Stimulated activated CD8-positive, alpha-beta memory T cell treated with anti-CD3 and anti-CD28 coated beads, Interleukin-12 subunit alpha, Interleukin-12 subunit beta, amount 100 ng/mL, for 4 hours (primary cell): Measurements from ENCODE around the gene EPHX1.
"Not testable (repeated sequence)": the region's sequence is repeated elsewhere in the genome, so short reads cannot be mapped to it uniquely, and the experiment has no call there.

Experiments used
- DNase-seq: peaks from one replicate; pipeline ENCODE4 v3.0.0-alpha.2; 2020; ENCODE audit warnings: low read depth

EPHX1 gene

DNA sequence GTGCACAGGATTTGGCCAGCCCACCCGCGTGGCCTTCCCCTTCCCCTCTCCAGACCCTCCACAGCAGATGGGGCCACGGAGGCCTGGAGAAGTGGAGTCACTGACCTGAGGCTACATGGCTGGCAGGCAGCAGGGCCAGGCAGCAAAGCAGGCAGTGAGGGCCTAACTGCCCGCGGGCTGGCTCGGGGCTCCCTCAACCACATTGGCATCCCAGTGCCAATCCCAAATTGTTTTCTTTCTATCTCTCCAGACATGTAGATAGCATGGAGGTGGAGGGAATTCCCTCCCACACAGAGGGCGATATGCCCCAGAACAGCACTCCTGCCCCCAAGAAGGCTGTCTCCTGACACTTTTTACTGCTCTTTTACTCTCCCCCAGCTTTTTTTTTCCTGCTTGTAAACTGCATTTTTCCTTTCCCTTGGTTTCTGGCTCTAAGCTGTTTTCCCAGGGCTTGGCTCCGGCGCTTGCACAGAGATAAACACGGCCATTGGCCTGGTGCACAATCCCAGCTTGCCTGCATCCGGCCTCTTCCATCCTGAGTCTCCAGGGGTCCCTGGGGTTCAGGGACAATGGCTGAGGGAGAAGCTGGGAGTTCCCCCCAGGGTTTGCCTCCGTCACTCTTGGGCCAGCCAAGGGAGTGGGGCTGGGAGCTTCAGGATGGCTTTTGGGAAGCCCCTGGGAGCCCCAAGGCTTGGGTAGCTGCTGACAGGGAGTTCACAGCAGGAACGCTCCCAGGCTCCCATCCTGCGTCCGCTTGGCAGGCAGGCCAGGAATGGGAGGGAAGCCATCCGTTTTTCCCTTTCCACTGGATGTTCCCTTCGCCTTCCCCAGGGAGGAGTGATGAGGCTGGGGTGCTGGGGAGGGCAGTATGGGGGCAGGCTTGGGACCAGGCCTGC lies 7.0 kb downstream of the EPHX1 start:
- no peak for DNase-seq

- no peak for DNase-seq
Observed at GRCh38 chr1:225817611-225818061, 7.7 kb downstream of the EPHX1 start.

DNA sequence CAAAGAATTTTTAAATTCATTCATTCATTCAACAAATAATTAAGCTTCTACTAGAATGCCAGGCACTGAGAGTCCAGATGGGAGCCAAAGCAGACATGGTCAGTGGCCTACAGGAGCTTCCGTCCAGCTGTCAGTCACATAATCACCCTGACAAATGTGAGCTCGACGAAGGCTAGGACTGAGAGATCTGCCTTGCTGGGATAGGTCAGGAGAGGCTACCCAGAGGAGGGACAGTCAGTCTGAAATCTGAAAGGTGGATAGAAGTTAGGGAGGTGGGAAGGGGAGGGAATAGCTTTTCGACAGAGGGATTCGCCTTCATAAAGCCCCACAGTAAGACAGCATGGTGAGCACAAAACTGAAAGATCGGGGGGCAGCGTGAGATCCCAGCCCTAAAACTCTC lies 8.3 kb downstream of the EPHX1 start:
- DNase-seq: no peak

DNA sequence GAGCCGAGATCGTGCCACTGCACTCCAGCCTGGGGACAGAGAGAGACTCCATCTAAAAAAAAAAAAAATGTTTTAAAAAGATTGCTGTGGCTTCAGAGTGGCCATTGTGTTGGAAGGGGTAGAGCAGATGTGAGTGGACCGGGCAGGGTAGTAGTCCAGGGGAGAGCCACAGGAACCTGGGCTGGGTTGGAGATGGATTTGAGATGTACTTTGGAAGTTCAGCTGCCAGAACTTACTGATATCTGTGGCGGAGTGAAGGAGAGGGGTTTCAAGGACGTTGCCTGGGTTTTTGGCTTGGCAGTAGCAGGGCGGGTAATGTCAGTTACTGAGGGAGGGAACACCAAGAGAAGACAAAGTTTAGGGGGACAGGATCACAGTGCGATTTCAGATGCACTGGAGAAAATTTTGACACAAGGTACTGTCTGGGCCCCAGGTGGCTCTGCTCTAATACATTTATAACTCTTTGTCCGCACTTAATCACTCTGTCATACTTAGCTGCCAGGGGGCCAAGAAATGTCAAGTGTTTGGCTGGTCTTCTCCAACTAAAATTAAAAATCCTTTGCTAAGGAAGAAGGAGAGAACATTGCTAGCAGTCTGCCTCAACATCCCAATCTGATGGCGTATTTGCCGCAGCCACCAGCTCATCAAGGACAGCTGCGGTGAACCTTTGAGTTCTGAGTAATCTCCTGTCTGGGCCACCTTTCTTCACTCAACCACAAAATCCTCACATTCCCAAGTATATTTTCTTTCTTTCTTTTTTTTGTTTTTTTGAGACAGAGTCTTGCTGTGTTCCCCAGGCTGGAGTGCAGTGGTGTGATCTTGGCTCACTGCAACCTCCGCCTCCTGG lies 9.6 kb downstream of the EPHX1 start:
- DNase-seq: no peak

DNA sequence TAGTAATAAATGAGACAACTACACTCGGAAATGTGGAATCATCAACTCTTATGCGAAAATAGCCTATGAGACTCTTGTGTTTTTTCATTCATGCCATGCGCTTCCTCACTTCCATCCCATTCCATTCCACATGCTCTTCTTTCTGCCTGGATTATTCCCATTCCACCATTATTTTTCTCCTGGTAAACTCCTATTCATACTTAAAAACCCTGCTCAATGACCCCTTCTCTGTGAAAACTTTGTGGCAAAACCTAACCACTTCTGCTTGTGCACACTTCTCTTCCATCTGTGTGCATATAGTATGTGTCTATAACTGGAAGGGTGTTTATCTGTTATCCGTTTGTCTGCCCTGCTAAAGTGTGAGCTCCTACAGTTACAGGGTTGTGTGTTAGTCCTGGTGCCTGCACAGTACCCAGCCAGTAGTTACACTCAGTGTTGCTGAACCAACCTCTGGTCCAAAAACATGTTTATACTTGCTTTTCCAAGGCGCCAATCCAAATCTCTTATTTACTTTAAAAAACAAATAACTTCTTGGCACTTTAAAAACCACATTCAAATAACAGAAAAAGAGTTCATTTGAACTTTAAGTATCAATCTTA lies 10.7 kb downstream of the EPHX1 start:
- no peak for DNase-seq

GRCh38 chr1:225822655-225823403 lies 12.9 kb downstream of the EPHX1 start:
- no peak for DNase-seq

GRCh38 chr1:225823811-225824261 lies 13.9 kb downstream of the EPHX1 start:
- no peak for DNase-seq

- no peak for DNase-seq
Observed at GRCh38 chr1:225824533-225824941, 14.6 kb downstream of the EPHX1 start.

DNA sequence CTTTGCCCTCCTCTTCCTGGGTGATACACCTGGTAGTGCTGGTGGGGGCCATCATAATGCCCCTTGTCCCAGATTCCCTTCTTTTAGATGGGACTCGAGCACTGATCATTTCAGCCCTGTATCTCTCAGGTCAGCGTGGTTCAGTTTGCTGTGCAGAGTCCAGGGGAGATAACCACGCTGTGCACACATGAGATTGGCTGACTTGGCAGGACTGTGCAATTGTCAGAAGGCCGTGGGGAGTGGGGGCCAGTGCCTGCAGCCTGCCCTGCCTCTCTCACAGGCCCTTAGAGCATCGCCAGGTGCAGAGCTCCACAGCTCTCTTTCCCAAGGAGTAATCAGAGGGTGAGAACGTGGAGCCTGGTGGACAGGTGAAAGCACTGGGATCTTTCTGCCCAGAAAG lies 15.2 kb downstream of the EPHX1 start:
- no peak for DNase-seq

GRCh38 chr1:225825607-225826007 lies 15.7 kb downstream of the EPHX1 start:
- DNase-seq: no peak

DNA sequence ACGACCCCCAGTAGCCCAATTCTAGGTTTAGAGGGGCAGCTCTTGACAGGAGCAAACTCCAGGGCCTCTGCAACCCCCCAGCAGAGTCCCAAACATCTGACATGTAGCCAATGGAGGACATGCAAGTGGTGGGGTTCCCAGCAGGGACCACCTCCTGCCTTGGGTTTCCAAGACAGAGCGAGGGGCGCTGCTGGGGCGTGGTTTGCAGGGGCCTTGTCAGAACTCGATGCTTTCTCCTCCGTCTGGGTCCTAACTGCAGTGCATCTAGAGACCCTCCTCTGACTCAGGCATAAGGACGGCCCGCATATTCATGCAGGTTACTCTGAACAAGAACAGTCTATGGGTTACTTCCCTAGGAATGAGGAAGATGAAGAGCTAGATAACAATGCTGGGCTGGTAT lies 17.2 kb downstream of the EPHX1 start:
- DNase-seq: no peak

GRCh38 chr1:225828706-225829345 lies 18.9 kb downstream of the EPHX1 start:
- no peak for DNase-seq

- DNase-seq: no peak
Observed at GRCh38 chr1:225830841-225831240, 20.9 kb downstream of the EPHX1 start.

DNA sequence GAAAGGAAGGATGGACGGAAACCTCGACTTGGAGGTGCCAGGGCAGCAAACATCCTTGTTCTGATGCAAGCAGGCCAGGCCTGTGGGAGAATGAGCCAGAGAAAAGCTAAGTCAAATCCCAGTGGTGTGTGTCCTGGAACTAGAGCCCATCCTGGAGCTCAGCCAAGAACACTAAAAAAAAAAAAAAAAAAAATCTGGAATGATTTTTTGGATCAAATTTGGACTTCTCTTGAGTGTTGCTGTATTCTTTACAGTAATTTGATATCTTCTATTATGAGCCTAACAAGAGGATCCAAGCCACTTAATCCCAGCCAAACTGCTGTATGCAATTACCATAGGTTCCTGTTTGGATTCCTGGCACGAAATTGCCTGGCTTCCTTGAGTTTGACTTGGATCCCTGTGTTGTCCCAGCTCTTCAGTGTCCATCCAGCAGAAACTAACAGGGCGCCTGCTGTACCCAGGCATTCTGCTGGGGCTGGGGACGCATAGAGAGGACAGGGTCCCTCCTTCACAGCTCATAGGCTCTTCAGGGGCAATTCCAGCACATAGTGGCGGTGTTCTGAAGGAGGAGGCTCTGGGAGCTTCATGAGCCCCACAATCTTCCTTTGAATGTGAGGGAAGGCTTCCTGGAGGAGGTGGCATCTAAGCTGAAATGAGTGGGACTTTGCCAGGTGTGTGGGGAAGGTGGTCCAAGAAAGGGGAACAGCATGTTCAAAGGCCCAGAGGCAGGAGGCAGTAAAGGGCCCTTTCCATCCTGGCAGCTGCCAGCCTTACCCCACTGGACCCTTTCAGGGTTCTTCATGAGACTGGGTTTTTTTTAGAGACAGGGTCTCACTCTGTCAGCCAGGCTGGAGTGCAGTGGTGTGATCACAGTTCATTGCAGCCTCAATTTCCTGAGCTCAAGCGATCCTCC lies 24.7 kb downstream of the EPHX1 start:
- DNase-seq: no peak

DNA sequence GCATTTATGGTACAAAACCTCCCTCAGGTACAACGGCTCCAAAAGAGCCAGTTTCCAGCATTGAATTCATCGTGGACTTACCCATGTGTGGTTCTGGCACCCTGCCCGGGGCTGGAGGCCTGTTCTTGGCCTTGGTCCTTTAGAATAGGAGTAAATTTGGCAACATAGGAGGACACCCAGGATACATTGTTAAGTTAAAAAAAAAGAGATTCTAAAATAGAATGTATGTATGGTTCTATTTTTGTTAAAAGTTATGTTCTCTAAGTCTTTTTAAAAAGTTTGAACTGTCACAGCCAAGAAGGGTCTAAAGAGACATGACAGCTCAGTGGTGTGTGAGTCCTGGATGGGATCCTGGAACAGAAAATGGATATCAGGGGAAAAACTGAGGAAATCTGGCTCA lies 25.9 kb downstream of the EPHX1 start:
- DNase-seq: no peak

- not testable (repeated sequence) for DNase-seq
Observed at GRCh38 chr1:225836296-225836695, 26.4 kb downstream of the EPHX1 start.

DNA sequence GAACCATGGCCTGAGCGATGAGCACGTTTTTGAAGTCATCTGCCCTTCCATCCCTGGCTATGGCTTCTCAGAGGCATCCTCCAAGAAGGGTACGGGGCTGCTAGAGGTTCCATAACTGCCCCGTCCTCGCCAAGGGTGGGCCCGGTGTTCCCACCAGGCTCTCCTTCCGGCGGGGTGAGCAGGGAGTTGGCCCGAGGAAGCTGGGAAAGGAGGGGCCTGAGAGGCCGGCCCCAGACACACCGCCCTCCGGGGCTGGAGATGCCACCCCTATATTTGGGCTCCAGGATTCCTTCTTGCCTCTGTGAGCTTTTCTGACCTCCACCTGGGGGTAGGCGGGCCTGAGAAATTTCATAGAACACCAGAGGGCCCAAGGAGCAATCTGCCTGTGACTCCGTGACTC lies 28.9 kb downstream of the EPHX1 start:
- no peak for DNase-seq

- DNase-seq: no peak
Observed at GRCh38 chr1:225840223-225840610, 30.3 kb downstream of the EPHX1 start.

DNA sequence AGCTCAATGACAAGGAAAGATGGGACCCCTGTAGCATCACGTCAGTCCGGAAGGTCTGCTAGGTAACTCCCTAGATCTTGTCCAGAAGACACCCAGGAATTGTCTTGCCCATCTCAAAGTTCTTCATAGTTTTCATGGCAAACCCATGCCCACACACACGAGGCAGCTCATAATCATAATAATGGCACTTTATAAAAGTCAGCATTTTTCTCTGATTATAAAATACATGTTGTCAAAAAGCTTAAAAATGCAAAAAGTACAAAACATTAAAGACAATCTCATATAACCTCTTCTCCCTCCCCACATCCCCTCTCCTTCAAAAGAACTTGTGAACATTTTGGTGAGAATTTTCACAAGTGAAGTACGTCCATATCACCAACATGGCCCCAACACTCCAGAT lies 30.8 kb downstream of the EPHX1 start:
- no peak for DNase-seq

DNA sequence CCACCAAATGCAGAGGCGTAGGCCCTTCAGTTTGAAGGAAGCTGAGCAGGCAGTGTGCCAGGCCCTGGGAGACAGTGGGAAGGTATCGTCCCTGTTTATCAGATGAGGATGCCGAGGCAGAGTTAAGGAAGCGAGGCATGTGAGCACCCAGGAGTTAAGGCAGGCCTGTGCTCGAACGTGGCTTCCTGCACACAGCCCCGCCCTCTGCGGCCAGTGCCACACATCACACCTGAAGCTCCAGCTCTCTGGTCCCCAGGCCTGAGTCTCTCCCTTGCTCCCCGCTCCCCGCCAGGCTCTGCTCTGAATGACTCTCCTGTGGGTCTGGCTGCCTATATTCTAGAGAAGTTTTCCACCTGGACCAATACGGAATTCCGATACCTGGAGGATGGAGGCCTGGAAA lies 32.1 kb downstream of the EPHX1 start:
- no peak for DNase-seq
